Measurements from ENCODE around the gene LAMA3.
A peak's percentile ranks its signal among the peaks of the same experiment; 100 is the strongest.

LAMA3 gene

GRCh38 chr18:23793985-23794867 lies 105.0 kb downstream of the LAMA3 start:
- no peak for DNase-seq

- no peak for DNase-seq
Observed at GRCh38 chr18:23798249-23798648, 109.0 kb downstream of the LAMA3 start.

DNA sequence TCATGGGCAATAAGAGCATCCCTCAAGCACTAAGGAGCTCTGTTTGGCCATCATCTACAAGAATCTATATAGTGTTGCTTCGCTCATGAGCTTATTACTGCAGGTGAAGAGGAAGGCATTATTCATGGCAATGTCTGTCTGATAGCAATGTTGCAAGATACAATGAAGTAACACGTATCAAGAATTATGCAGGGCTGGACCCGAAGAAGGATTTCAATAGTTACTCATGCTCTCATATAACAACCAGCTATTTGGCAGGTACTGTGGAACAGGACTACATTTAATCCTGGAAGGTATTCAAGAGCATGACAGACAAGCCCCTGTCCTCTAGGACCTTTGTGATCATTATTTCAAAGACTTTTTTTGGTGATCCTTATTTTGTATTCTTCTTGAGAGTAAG lies 109.6 kb downstream of the LAMA3 start:
- no peak for DNase-seq

DNA sequence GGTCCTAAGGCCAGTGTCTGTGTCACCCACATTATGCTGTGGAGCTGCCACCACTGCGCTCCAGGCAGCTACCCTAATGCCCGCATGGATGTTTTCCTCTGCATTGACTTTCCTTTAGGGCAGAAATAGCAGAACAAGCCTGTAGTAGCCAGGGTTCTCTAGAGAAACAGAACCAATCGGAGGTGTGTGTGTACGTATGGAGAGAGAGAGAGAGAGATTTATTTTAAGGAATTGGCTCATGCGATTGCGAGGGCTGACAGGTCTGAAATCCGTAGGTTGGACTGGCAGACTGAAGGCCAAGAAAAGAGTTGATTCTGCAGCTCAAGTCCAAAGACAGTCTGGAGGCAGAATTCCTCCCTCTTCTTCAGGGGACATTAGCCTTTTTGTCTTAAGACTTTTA lies 110.3 kb downstream of the LAMA3 start:
- no peak for DNase-seq

- no peak for DNase-seq
Observed at GRCh38 chr18:23800902-23801301, 111.6 kb downstream of the LAMA3 start.

DNA sequence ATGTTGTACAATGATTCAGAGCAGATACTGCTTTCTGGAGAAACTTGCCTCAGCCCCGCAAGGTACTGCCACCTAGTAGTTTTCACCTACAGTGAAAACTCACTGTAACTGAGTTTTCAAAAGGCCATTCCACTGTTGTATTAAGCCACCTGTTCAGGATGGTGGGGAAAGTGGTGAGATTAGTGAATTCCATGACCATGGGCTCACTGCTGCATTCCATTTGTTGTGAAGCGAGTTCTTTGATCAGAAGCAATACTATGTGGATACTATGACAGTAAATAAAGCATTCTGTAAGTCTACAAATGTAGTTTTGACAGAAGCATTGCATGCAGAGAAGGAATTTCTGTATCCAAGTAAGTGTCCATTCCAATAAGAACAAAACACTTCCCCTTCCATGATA lies 113.6 kb downstream of the LAMA3 start:
- no peak for DNase-seq

GRCh38 chr18:23803755-23804154 lies 114.5 kb downstream of the LAMA3 start:
- no peak for DNase-seq

DNA sequence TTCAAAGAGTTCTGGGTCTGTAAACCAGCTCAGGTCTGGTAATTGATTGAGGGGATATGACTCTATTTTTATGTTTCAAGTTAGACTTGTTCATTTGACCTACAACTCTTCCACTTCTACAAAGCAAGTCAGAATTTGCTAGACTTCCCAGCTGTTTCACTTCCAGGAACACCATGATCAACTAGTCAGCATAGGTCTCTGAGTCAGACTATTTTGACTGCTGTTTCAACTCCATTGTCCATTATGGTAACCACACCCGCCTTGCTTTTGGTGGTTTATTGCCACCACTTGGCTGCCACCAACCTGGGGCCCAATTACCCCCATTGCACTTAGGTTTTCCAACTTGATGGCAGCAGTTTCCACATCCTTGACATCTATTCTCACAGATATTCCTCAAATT lies 116.6 kb downstream of the LAMA3 start:
- no peak for DNase-seq

DNA sequence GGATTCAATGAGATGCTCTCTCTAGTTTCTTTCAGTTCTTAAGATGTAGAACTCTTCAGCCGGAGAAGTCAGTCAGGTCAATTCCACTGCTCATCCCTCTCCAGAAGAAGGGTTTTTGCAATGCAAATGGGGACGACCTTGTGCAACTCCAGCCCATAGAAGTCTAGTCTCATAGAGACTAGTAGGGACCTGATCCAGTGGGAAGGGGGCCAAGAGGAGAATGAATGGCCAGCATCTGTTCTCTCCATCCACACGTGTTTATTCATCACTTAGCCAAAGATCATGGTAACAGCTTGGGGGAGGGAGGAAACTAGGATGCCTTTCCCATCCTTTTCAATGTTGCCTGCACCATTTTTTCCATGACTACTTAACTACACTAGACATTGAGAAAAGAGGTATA lies 120.2 kb downstream of the LAMA3 start:
- no peak for DNase-seq

- no peak for DNase-seq
Observed at GRCh38 chr18:23810396-23810795, 121.1 kb downstream of the LAMA3 start.

DNA sequence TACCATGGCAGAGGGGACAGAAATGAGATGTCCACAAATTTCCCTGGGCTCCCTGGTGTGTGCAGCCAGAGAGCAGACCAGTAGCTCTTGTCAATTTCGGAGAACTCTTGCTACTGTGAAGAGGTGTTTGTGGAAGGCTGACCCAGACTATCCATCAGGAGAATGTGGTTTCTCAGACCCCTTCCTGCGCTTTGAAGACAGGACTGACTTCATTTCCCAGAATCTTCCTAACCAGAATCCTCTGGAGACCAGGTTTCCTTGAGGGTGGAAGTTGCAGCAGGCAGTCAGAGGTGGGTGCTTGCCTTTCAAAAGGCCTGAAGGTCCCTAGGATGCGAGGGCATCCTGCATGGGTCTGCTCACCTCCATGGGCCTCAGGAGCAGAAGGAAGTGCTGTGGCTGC lies 121.9 kb downstream of the LAMA3 start:
- DNase-seq = no peak

DNA sequence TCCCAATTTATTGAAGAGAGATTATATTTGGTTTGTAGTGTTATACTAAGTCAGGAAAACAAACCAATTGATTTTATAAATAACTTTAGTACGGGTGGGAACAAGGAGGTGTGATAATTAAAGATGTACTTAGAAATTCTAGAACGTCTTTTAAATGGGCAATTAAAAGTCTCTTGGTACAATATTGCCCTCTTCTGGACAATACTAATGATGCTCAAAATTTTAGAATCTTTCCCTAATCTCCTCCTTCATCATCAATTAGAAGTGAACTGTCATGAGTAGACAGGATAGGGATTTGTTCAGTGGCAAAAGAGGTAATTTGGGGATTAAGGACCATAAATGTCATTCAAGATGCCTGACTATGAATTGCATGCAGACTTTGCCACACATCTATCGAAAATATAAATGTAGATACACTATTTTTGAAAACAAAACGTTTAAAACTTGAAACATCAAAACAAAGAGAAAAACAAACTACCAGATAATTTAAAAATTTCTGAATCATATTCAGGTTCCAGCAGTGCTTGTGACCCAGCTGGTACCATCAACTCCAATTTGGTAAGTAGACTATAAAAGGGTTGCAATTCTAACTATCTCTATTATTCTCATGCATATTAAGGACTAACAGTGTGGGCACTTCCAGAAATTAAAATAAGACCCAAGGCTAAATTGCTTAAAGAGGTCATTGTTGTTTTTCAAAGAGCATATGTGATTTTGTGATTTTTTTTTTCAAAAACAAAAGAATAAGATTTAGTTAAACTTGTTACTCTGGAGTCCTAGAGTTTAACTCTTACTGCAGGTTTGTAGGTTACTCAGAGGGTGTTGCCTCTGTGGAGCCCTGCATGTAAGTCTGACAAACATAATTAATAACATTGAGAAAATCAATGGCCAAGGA lies 123.5 kb downstream of the LAMA3 start:
- peak; percentile 31 for DNase-seq

- no peak for DNase-seq
Observed at GRCh38 chr18:23814991-23815614, 125.8 kb downstream of the LAMA3 start.

DNA sequence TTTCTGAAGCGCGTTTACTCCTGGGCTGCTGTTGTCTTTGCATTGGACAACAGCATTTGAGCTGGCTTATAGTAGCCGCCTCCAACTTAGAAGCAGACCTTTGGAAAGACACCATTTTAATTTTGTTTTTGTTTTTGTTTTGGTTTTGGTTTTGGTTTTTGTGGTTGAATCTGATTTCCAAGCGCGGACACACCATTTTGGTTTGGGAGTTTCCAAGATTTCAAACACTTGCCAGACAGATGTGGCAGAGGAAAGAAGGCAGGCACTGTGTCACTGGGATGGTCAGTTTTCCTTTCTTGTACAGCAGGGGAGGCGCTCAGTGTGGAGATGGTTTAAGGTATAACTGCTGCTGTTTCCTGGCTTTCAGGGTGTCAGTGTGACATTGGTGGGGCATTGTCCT lies 126.8 kb downstream of the LAMA3 start:
- no peak for DNase-seq

- no peak for DNase-seq
Observed at GRCh38 chr18:23816740-23817139, 127.5 kb downstream of the LAMA3 start.

GRCh38 chr18:23819001-23819400 lies 129.7 kb downstream of the LAMA3 start:
- DNase-seq = no peak

- DNase-seq = no peak
Observed at GRCh38 chr18:23822590-23823385, 133.5 kb downstream of the LAMA3 start.

DNA sequence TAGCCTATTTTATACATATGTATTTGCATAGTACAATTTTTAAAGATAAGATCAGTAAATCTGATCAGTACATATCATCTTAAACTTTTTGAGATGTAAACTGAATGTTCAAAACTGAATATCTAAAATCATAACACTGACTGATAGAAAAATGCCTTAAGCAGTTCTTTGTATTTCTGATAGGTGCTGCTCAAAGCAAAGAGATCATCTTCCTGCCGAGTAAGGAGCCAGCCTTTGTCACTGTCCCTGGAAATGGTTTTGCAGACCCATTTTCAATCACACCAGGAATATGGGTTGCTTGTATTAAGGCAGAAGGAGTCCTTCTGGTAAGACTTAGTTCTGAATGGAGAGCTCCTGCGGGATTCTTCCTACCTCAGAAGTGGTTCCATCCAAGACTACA lies 135.0 kb downstream of the LAMA3 start:
- no peak for DNase-seq

GRCh38 chr18:23824669-23825068 lies 135.4 kb downstream of the LAMA3 start:
- no peak for DNase-seq

DNA sequence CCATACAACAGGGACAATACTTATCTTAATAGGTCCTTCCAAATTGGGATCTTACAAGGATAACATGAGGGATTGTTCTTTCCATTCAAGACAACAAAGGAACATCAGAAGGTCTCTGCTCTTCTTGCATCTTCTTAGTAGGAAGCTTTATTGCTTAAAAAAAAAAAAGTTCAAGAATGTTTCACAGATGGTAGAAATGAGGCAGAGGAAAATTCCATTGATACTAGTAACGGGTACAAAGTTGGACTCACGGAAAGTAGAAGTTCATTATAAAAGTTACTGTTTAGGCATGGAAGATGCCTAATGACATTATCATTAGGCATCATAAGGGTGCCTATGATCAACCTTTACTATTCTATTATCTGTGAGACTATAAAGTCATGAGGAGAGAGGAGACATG lies 136.2 kb downstream of the LAMA3 start:
- DNase-seq = no peak

GRCh38 chr18:23825978-23826405 lies 136.7 kb downstream of the LAMA3 start:
- DNase-seq = no peak

DNA sequence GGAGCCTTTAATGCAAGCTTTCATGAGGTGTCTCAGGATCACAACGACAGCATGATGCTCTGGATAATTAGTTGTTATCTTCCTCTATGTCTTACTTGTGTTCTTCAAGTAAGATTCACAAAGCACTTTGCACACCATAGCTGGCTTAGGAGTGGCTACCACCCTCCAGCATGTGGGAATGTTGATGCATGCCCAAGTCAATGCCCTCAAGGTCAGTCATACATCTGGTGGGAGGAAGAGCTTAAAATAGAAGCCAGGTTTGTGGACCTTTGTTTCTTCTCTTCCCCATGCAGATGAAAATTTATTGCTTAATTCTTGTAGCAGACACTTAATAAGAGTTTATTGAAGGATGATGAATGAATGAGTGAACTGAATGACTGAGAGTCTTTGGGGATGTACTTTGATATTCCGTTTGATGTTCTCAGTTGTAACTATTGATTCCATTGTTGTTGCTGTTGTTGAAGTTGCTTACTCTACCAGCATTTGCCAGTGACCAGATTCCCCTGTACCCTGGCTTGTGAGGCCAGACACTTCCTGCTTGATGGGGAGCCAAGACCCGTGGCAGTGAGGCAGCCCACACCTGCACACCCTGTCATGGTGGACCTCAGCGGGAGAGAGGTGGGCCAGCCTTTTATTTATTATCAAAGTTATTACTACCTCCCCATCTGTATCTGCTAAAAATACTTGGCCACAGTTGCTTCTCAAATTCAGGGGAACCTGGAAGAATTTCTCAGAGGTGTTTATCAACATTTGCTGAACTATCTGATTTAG lies 137.8 kb downstream of the LAMA3 start:
- no peak for DNase-seq

Measured in DMS79 treated with DMSO at 0.1 percent for 48 hours (cell line).